K562 (cell line): ENCODE results near the gene B3GAT1. TPM values are rescaled to one million over a fixed set of nuclear protein-coding genes. Genes with fewer than 3 reads are reported as not detected.
A peak's percentile ranks its signal among the peaks of the same experiment; 100 is the strongest.

ENCODE experiments used
- ATAC-seq: fragments of 200-7000 bp; cut with Tn5 transposase; 3 replicates; pipeline ENCODE4 v1.9.1; 2020; ENCODE audit warnings: moderate library complexity
- BruUV-seq: library from RNA; stranded (reverse); fragments of 400-500 nt; replicated peaks from 2 replicates; lab custom pipeline; 2021; lab: Mats Ljungman, UMichigan
- CTCF ChIA-PET: fragments of 300-600 bp; formaldehyde crosslinking; extraction: SDS; loops from one replicate; lab custom pipeline; 2021; ENCODE audit warnings: low intra/inter-chr PET ratio; lab: Yijun Ruan, JAX
- POLR2A ChIA-PET: fragments of 300-600, 350-650 bp; sonication (Branson Sonifier 250); formaldehyde crosslinking; extraction: SDS; loops from one replicate; lab custom pipeline; 2021; ENCODE audit warnings: antibody characterized with exemption, inconsistent platforms; lab: Yijun Ruan, JAX
- DNase-seq, 4 experiments: peaks; one replicate each; pipeline versions ENCODE4 v3.0.0 to v3.0.0-alpha.2; 2011 to 2018; ENCODE audit warnings: low spot score in 3 of 4, mixed read lengths in 3 of 4; ENCODE audit errors: extremely low read depth in 1 of 4
- FAIRE-seq: peaks from 2 replicates; lab custom pipeline; 2011; peaks lifted over from hg19 to GRCh38; lab: Jason Lieb, UNC
- H2AFZ ChIP-seq: 2 replicates; pipeline ENCODE4 v1.6.0; 2011; ENCODE audit warnings: low read depth, low read length, control low read depth, inconsistent platforms
- H3K27ac ChIP-seq: fragments of 200-600 bp; 3 replicates; pipeline ENCODE4 v1.8.0; 2011; ENCODE audit warnings: low read depth, mild to moderate bottlenecking, control low read depth, inconsistent platforms, low read length, moderate library complexity, mixed read lengths; ENCODE audit errors: extremely low read depth
- H3K27me3 ChIP-seq, 2 experiments: fragments of 300-600 bp in 1 of 2; 2 replicates in 1 of 2; 3 replicates in 1 of 2; pipeline versions ENCODE4 v1.6.0 to v1.8.0; 2011; ENCODE audit warnings: inconsistent platforms in 2 of 2, low read length in 2 of 2, mild to moderate bottlenecking in 1 of 2, mixed read lengths in 1 of 2, moderate library complexity in 1 of 2; ENCODE audit not compliant: control insufficient read depth in 2 of 2, insufficient read depth in 2 of 2
- H3K36me3 ChIP-seq: fragments of 300-600 bp; 3 replicates; pipeline ENCODE4 v1.8.0; 2011; ENCODE audit warnings: mild to moderate bottlenecking, low read length, inconsistent platforms; ENCODE audit not compliant: control insufficient read depth, insufficient read depth
- H3K4me1 ChIP-seq, 2 experiments: fragments of 200-600 bp in 1 of 2; replicated peaks in 1 of 2; 2 replicates in 1 of 2; 3 replicates in 1 of 2; pipeline versions ENCODE4 v1.5.1 to v1.8.0; 2011; ENCODE audit warnings: inconsistent platforms in 2 of 2, low read length in 2 of 2, mild to moderate bottlenecking in 1 of 2, mixed read lengths in 1 of 2, moderate library complexity in 1 of 2; ENCODE audit not compliant: control insufficient read depth in 2 of 2, insufficient read depth in 2 of 2
- H3K4me2 ChIP-seq: 2 replicates; pipeline ENCODE4 v1.6.1; 2011; ENCODE audit warnings: low read length, control low read depth, inconsistent platforms, mixed read lengths; ENCODE audit not compliant: insufficient read depth
- H3K4me3 ChIP-seq: fragments of 200-600 bp; sonication (generic), shearing (Covaris generic); 2 replicates; pipeline ENCODE4 v1.5.1; 2016; ENCODE audit warnings: control low read depth, inconsistent platforms
- H3K79me2 ChIP-seq: fragments of 200-600 bp; 3 replicates; pipeline ENCODE4 v1.8.0; 2011; ENCODE audit warnings: low read length, inconsistent platforms; ENCODE audit not compliant: control insufficient read depth, insufficient read depth
- H3K9ac ChIP-seq, 2 experiments: 2 replicates each; pipeline versions ENCODE4 v1.6.0 to v1.6.1; 2011; ENCODE audit warnings: low read depth in 2 of 2, low read length in 2 of 2, control low read depth in 1 of 2, inconsistent platforms in 1 of 2, mild to moderate bottlenecking in 1 of 2, mixed read lengths in 1 of 2; ENCODE audit not compliant: insufficient read depth in 1 of 2
- H3K9me1 ChIP-seq: one replicate; pipeline ENCODE4 v1.6.0; 2011; ENCODE audit warnings: inconsistent platforms, mild to moderate bottlenecking, low read length, moderate library complexity; ENCODE audit not compliant: control insufficient read depth, insufficient read depth
- H3K9me3 ChIP-seq: replicated peaks from 2 replicates; pipeline ENCODE4 v1.5.1; 2011; ENCODE audit warnings: low read depth, low read length, inconsistent platforms; ENCODE audit not compliant: control insufficient read depth, insufficient read depth
- H4K20me1 ChIP-seq: replicated peaks from 2 replicates; pipeline ENCODE4 v1.6.1; 2011; ENCODE audit warnings: low read length, inconsistent platforms, mixed read lengths; ENCODE audit not compliant: control insufficient read depth, insufficient read depth
- ATF4 ChIP-seq: fragments of 450-650 bp; formaldehyde crosslinking; IDR thresholded peaks from 2 replicates; pipeline ENCODE4 v1.4.0; 2022; ENCODE audit warnings: mild to moderate bottlenecking, moderate library complexity
- CHCHD3 ChIP-seq: fragments of 250-450 bp; sonication (Bioruptor Pico); IDR thresholded peaks from 2 replicates; pipeline ENCODE4 v2.1.2; 2022; ENCODE audit warnings: mild to moderate bottlenecking
- CHD1 ChIP-seq: fragments of 200-600 bp; sonication (generic); IDR thresholded peaks from one replicate; pipeline ENCODE4 v1.6.1; 2012; ENCODE audit warnings: mild to moderate bottlenecking, moderate library complexity, low read length, inconsistent platforms
- COPS2 ChIP-seq: fragments of 450-650 bp; conservative IDR thresholded peaks from 2 replicates; pipeline ENCODE4 v1.6.1; 2016; ENCODE audit warnings: mild to moderate bottlenecking, moderate library complexity
- FOXJ3 ChIP-seq: sonication (generic); formaldehyde crosslinking; IDR thresholded peaks from 2 replicates; pipeline ENCODE4 v1.4.0; 2020; ENCODE audit warnings: mild to moderate bottlenecking, missing genetic modification reagents
- HNRNPLL ChIP-seq: fragments of 200-400 bp; formaldehyde crosslinking; IDR thresholded peaks from 2 replicates; pipeline ENCODE4 v1.6.1; 2017; ENCODE audit warnings: low read length, low read depth, mild to moderate bottlenecking; ENCODE audit not compliant: poor library complexity, severe bottlenecking
- KDM4B ChIP-seq, 2 experiments: fragments of 450-650 bp in 1 of 2; sonication (generic) in 1 of 2; IDR thresholded peaks; 2 replicates each; pipeline ENCODE4 v1.6.1; 2016 to 2017; ENCODE audit warnings: borderline replicate concordance in 2 of 2, antibody characterized with exemption in 1 of 2, low read depth in 1 of 2, mild to moderate bottlenecking in 1 of 2
- MCM7 ChIP-seq, 2 experiments: fragments of 450-650 bp; IDR thresholded peaks; 2 replicates each; pipeline ENCODE4 v1.6.1; 2016 to 2018
- RBFOX2 ChIP-seq: fragments of 200-400 bp; formaldehyde crosslinking; IDR thresholded peaks from 2 replicates; pipeline ENCODE4 v1.6.1; 2017; ENCODE audit warnings: low read depth, mild to moderate bottlenecking, low read length, moderate library complexity
- RFX7 ChIP-seq: fragments of 250-450 bp; sonication (Bioruptor Pico); IDR thresholded peaks from 2 replicates; pipeline ENCODE4 v1.5.1; 2021; ENCODE audit warnings: mild to moderate bottlenecking
- SMAD4 ChIP-seq: fragments of 250-450 bp; sonication (Bioruptor Pico); conservative IDR thresholded peaks from 2 replicates; pipeline ENCODE4 v1.8.0; 2021; ENCODE audit warnings: inconsistent platforms, mild to moderate bottlenecking, moderate library complexity
- SREBF1 ChIP-seq: fragments of 150-350 bp; IDR thresholded peaks from 2 replicates; pipeline ENCODE4 v1.6.1; 2014; ENCODE audit warnings: antibody characterized with exemption, low read depth, low read length, borderline replicate concordance
- U2AF1 ChIP-seq: fragments of 200-400 bp; formaldehyde crosslinking; optimal IDR thresholded peaks from 2 replicates; pipeline ENCODE3; 2017; ENCODE audit warnings: mild to moderate bottlenecking, low read depth, low read length, moderate library complexity
- ZNF24 ChIP-seq: fragments of 450-650 bp; IDR thresholded peaks from 2 replicates; pipeline ENCODE4 v1.6.1; 2016
- ZNF324 ChIP-seq: fragments of 250-450 bp; sonication (Bioruptor Pico); IDR thresholded peaks from 2 replicates; pipeline ENCODE4 v1.4.0; 2020; ENCODE audit warnings: mild to moderate bottlenecking
- ZNF699 ChIP-seq: fragments of 250-450 bp; sonication (Bioruptor Pico); IDR thresholded peaks from 2 replicates; pipeline ENCODE4 v1.8.0; 2021; ENCODE audit warnings: mild to moderate bottlenecking, moderate library complexity; ENCODE audit not compliant: insufficient replicate concordance
- ZNF76 ChIP-seq: fragments of 250-450 bp; sonication (Bioruptor Pico); IDR thresholded peaks from 2 replicates; pipeline ENCODE4 v1.4.0; 2020; ENCODE audit warnings: mild to moderate bottlenecking, moderate library complexity, borderline replicate concordance
- WGBS: fragments of 100-300 bp; shearing (Covaris generic); methylation state at CpG from one replicate; pipeline ENCODE4 v1.1.6; 2016; ENCODE audit warnings: low coverage, mixed read lengths; ENCODE audit not compliant: insufficient coverage; ENCODE audit errors: missing lambda C conversion rate; 5-methylcytosine and 5-hydroxymethylcytosine counted together
- in situ Hi-C: fragments of 300-500 bp; cut with MboI; formaldehyde crosslinking; loops from 4 replicates; pipeline ENCODE4 v1.15.0; 2018; ENCODE audit warnings: inconsistent platforms, mixed read lengths
- intact Hi-C: fragments of 100-400 bp; cut with micrococcal nuclease; formaldehyde crosslinking; loops from 2 replicates; pipeline ENCODE4 v1.14.2; 2022
- polyA plus RNA-seq, 8 experiments: library from polyadenylated mRNA; depleted of rRNA in 4 of 8; stranded (reverse) in 5 of 8; unstranded in 3 of 8; fragments of >200 nt; fragmentation: Nextera tagmentation in 2 of 8; fragmentation: Illumina TruSeq in 1 of 8; extraction: Ambion mirVana in 2 of 8; extraction: Trizol in 1 of 8; gene quantifications; 2 replicates each; pipeline versions ENCODE4 v1.2.1 to v1.2.3, GENCODE V29; 2011 to 2014; ENCODE audit warnings: inconsistent platforms in 1 of 8, missing spikeins in 1 of 8
- total RNA-seq, 7 experiments: library from RNA; depleted of rRNA in 6 of 7; stranded (reverse); fragments of >200 nt in 6 of 7; fragmentation: Illumina TruSeq in 2 of 7; extraction: Trizol in 2 of 7; gene quantifications; 2 replicates each; pipeline versions ENCODE4 v1.2.1 to v1.2.3, GENCODE V29; 2011 to 2021; ENCODE audit warnings: low replicate concordance in 1 of 7
- TF ChIP-seq, protein P1 (sequence below), 2 experiments: fragments of 450-650 bp in 1 of 2; sonication (generic) in 1 of 2; formaldehyde crosslinking; conservative IDR thresholded peaks; 2 replicates each; pipeline versions ENCODE4 v1.4.0 to v1.8.1; 2020 to 2022; ENCODE audit warnings: mild to moderate bottlenecking in 1 of 2, missing genetic modification reagents in 1 of 2

Gene B3GAT1
- total and polyA plus RNA-seq, 9 of the 15 experiments (the other 6 are each of a cell fraction or from before 2014, with no cell fraction given): 0.01 to 0.53 (median 0.14) TPM; not detected in 1

DNA sequence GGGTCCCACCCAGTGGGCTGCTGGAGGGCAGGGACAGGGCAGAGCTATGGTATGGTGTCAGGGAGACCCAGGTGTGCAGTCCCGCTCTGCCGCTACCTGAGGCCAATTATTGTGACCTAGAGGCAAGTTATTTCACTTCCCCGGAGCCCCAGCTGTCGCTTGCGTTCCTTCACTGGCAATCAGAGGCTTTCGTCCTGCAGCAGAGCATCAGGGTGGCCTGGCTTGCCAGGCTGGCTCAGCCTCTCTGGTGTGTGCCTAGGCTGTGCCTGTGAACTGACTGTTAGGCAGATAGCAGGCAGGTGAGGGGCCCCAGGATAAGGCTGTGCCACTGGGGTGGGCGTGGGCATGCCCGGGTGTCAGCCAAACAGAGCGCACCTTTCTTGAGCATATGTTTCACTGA lies 48.9 kb downstream of the B3GAT1 start:
- Histone ChIP-seq H3K9ac (peak overlapping the region in 1 of 2 experiments; percentile 0; a peak in 1 of 4 replicates), H4K20me1 (no peaks in the 10 kb centered on the region), H3K4me3 (no peak overlapping the region), H3K9me1 (peaks cover 4% of the 10 kb centered on the region), H3K36me3 (no peaks in the 10 kb centered on the region), H3K4me2 (no peak overlapping the region), H2AFZ (no peak overlapping the region), H3K4me1 (peaks cover 0 to 21% of the 10 kb centered on the region in 2 experiments; a peak in 3 of 5 replicates), H3K79me2 (no peaks in the 10 kb centered on the region), H3K9me3 (no peaks in the 10 kb centered on the region), H3K27me3 (no peaks in the 10 kb centered on the region), H3K27ac (no peak overlapping the region)
- TF ChIP-seq SMAD4 (CRISPR knock-in tag) (no peak), ZNF699 (no peak), CHCHD3 (no peak), ZNF324 (CRISPR knock-in tag) (no peak), CHD1 (no peak), RBFOX2 (no peak), FOXJ3 (CRISPR knock-in tag) (no peak), ZNF76 (no peak), U2AF1 (no peak), SREBF1 (no peak), HNRNPLL (no peak), RFX7 (CRISPR knock-in tag) (no peak), ATF4 (no peak), COPS2 (no peak), MCM7 (IDR thresholded peaks at IDR 0.05) (no peak), KDM4B (IDR thresholded peaks at IDR 0.05; ENCODE audit: borderline replicate concordance in 2 of 2, low read depth in 1 of 2) (no peak), ZNF24 (no peak)
- TF ChIP-seq, protein P1, sequence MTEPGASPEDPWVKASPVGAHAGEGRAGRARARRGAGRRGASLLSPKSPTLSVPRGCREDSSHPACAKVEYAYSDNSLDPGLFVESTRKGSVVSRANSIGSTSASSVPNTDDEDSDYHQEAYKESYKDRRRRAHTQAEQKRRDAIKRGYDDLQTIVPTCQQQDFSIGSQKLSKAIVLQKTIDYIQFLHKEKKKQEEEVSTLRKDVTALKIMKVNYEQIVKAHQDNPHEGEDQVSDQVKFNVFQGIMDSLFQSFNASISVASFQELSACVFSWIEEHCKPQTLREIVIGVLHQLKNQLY (CRISPR knock-in tag; conservative IDR thresholded peaks at IDR 0.05): no peak
- intact Hi-C loops (no loop called here), in situ Hi-C loops (no loop called here)
- DNase-seq (no peak), FAIRE-seq (no peak), ATAC-seq (no peak)
- ChIA-PET CTCF (no interaction called here), POLR2A (interaction anchor here (0.9 kb wide), 1 partner anchor 10 kb away, joined by 3 read pairs; no protein-coding TSS in a partner anchor)
- BruUV-seq: no TSS peak
- WGBS: 60% methylated on average over 4 of the region's 9 CpGs
